IPS DF 6.9 (cell line): ENCODE data around the gene VWA8.
"Not testable (repeated sequence)": the region's sequence is repeated elsewhere in the genome, so short reads cannot be mapped to it uniquely, and the experiment has no call there.

Experiments used
- DNase-seq: peaks from one replicate; pipeline ENCODE4 v3.0.0-alpha.2; 2013; ENCODE audit warnings: low read depth, low spot score
- H3K27ac ChIP-seq: one replicate; pipeline ENCODE4 v1.5.1; 2013; ENCODE audit warnings: low read length, control low read depth
- H3K27me3 ChIP-seq: 2 replicates; pipeline ENCODE4 v1.6.1; 2013; ENCODE audit warnings: mild to moderate bottlenecking, low read length; ENCODE audit not compliant: control insufficient read depth, insufficient read depth
- H3K36me3 ChIP-seq: 2 replicates; pipeline ENCODE4 v1.6.1; 2013; ENCODE audit warnings: low read length; ENCODE audit not compliant: control insufficient read depth, insufficient read depth
- H3K4me1 ChIP-seq: 2 replicates; pipeline ENCODE4 v1.6.1; 2013; ENCODE audit warnings: low read length; ENCODE audit not compliant: control insufficient read depth, insufficient read depth
- H3K4me3 ChIP-seq: 2 replicates; pipeline ENCODE4 v1.5.1; 2013; ENCODE audit warnings: mild to moderate bottlenecking, low read length
- H3K9me3 ChIP-seq: 2 replicates; pipeline ENCODE4 v1.6.1; 2013; ENCODE audit warnings: low read length, inconsistent platforms; ENCODE audit not compliant: control insufficient read depth, insufficient read depth
- WGBS: extraction: QIAGEN DNeasy Blood & Tissue Kit; methylation state at CpG from one replicate; pipeline ENCODE4 v1.1.7; 2013; ENCODE audit warnings: mixed read lengths, missing lambda C conversion rate; ENCODE audit not compliant: insufficient read length, insufficient coverage; 5-methylcytosine and 5-hydroxymethylcytosine counted together

Gene VWA8

GRCh38 chr13:41862659-41863058 lies 98.2 kb downstream of the VWA8 start:
- H3K27me3 ChIP-seq, H3K27ac ChIP-seq, H3K36me3 ChIP-seq, H3K4me3 ChIP-seq, H3K9me3 ChIP-seq, DNase-seq, H3K4me1 ChIP-seq: not testable (repeated sequence)

- no peaks in the 10 kb centered on the region for H3K36me3 ChIP-seq
- no peak overlapping the region for H3K4me3 ChIP-seq
- DNase-seq, result no peak
- no peak overlapping the region for H3K27ac ChIP-seq
- WGBS, result no CpG with 5 or more reads among the region's 1 CpG
- H3K4me1 ChIP-seq, result no peaks in the 10 kb centered on the region
- no peaks in the 10 kb centered on the region for H3K9me3 ChIP-seq
- H3K27me3 ChIP-seq, result no peaks in the 10 kb centered on the region
These were observed 101.3 kb downstream of the VWA8 start for GRCh38 chr13:41859565-41859964.

GRCh38 chr13:41858780-41859179 lies 102.1 kb downstream of the VWA8 start:
- Histone ChIP-seq H3K27me3 (no peaks in the 10 kb centered on the region), H3K36me3 (no peaks in the 10 kb centered on the region), H3K27ac (no peak overlapping the region), H3K4me3 (no peak overlapping the region), H3K4me1 (no peaks in the 10 kb centered on the region), H3K9me3 (no peaks in the 10 kb centered on the region)
- no peak for DNase-seq
- WGBS, result no CpG with 5 or more reads among the region's 5 CpGs

GRCh38 chr13:41854758-41855157 lies 106.2 kb downstream of the VWA8 start:
- DNase-seq, result no peak
- H3K36me3 ChIP-seq, result no peaks in the 10 kb centered on the region
- H3K27me3 ChIP-seq, result no peaks in the 10 kb centered on the region
- no peak overlapping the region for H3K27ac ChIP-seq
- no peaks in the 10 kb centered on the region for H3K4me1 ChIP-seq
- no peaks in the 10 kb centered on the region for H3K9me3 ChIP-seq
- H3K4me3 ChIP-seq, result no peak overlapping the region
- WGBS, result 100% methylated on average over 1 of the region's 1 CpG

- H3K36me3 ChIP-seq, result no peaks in the 10 kb centered on the region
- H3K4me1 ChIP-seq, result no peaks in the 10 kb centered on the region
- no peaks in the 10 kb centered on the region for H3K9me3 ChIP-seq
- H3K27ac ChIP-seq, result no peak overlapping the region
- WGBS, result no CpG with 5 or more reads among the region's 3 CpGs
- no peak for DNase-seq
- no peak overlapping the region for H3K4me3 ChIP-seq
- no peaks in the 10 kb centered on the region for H3K27me3 ChIP-seq
These were observed 109.6 kb downstream of the VWA8 start for GRCh38 chr13:41851351-41851750.

- H3K36me3 ChIP-seq, result no peaks in the 10 kb centered on the region
- no peak for DNase-seq
- WGBS, result no CpG with 5 or more reads among the region's 2 CpGs
These were observed 112.3 kb downstream of the VWA8 start for GRCh38 chr13:41848435-41849255.

GRCh38 chr13:41847216-41847615 lies 113.7 kb downstream of the VWA8 start:
- Histone ChIP-seq H3K4me1 (no peaks in the 10 kb centered on the region), H3K27ac (no peak overlapping the region), H3K4me3 (no peak overlapping the region), H3K9me3 (no peaks in the 10 kb centered on the region), H3K27me3 (no peaks in the 10 kb centered on the region), H3K36me3 (no peaks in the 10 kb centered on the region)
- WGBS, result no CpG with 5 or more reads among the region's 3 CpGs
- no peak for DNase-seq

More at GRCh38 chr13:41848435-41849255, 112.3 kb downstream of the VWA8 start:
- no peaks in the 10 kb centered on the region for H3K4me1 ChIP-seq
- H3K27ac ChIP-seq, result no peak overlapping the region
- H3K27me3 ChIP-seq, result no peaks in the 10 kb centered on the region
- no peaks in the 10 kb centered on the region for H3K9me3 ChIP-seq
- H3K4me3 ChIP-seq, result no peak overlapping the region

GRCh38 chr13:41842036-41842620 lies 118.8 kb downstream of the VWA8 start:
- Histone ChIP-seq H3K27ac (no peak overlapping the region), H3K9me3 (no peaks in the 10 kb centered on the region), H3K4me3 (no peak overlapping the region), H3K27me3 (no peaks in the 10 kb centered on the region), H3K36me3 (no peaks in the 10 kb centered on the region), H3K4me1 (no peaks in the 10 kb centered on the region)
- no CpG with 5 or more reads among the region's 2 CpGs for WGBS
- no peak for DNase-seq

- no peak for DNase-seq
- Histone ChIP-seq H3K36me3 (no peaks in the 10 kb centered on the region), H3K4me3 (no peak overlapping the region), H3K27ac (no peak overlapping the region), H3K27me3 (no peaks in the 10 kb centered on the region), H3K9me3 (no peaks in the 10 kb centered on the region), H3K4me1 (no peaks in the 10 kb centered on the region)
- no CpG with 5 or more reads among the region's 2 CpGs for WGBS
These were observed 123.3 kb downstream of the VWA8 start for GRCh38 chr13:41837629-41838028.

GRCh38 chr13:41835871-41836270 lies 125.0 kb downstream of the VWA8 start:
- Histone ChIP-seq H3K27me3 (no peaks in the 10 kb centered on the region), H3K36me3 (no peaks in the 10 kb centered on the region), H3K4me3 (no peak overlapping the region), H3K4me1 (no peaks in the 10 kb centered on the region), H3K27ac (no peak overlapping the region), H3K9me3 (no peaks in the 10 kb centered on the region)
- DNase-seq, result no peak
- WGBS, result no CpG with 5 or more reads among the region's 2 CpGs

GRCh38 chr13:41834697-41835096 lies 126.2 kb downstream of the VWA8 start:
- H3K27ac ChIP-seq, DNase-seq, H3K4me1 ChIP-seq, H3K9me3 ChIP-seq, H3K4me3 ChIP-seq, H3K27me3 ChIP-seq, H3K36me3 ChIP-seq: not testable (repeated sequence)
- no CpG with 5 or more reads among the region's 3 CpGs for WGBS
